ENCODE results near the gene CNTFR.

Gene CNTFR

GRCh38 chr9:34512131-34513078 is 77.1 kb downstream of the CNTFR start:
- DNase-seq (ENCODE audit: extremely low read depth, low read depth): no peak
- TF ChIP-seq, protein P1, sequence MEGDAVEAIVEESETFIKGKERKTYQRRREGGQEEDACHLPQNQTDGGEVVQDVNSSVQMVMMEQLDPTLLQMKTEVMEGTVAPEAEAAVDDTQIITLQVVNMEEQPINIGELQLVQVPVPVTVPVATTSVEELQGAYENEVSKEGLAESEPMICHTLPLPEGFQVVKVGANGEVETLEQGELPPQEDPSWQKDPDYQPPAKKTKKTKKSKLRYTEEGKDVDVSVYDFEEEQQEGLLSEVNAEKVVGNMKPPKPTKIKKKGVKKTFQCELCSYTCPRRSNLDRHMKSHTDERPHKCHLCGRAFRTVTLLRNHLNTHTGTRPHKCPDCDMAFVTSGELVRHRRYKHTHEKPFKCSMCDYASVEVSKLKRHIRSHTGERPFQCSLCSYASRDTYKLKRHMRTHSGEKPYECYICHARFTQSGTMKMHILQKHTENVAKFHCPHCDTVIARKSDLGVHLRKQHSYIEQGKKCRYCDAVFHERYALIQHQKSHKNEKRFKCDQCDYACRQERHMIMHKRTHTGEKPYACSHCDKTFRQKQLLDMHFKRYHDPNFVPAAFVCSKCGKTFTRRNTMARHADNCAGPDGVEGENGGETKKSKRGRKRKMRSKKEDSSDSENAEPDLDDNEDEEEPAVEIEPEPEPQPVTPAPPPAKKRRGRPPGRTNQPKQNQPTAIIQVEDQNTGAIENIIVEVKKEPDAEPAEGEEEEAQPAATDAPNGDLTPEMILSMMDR (IDR thresholded peaks at IDR 0.05; ENCODE audit: low read depth, low read length): no peak

DNA sequence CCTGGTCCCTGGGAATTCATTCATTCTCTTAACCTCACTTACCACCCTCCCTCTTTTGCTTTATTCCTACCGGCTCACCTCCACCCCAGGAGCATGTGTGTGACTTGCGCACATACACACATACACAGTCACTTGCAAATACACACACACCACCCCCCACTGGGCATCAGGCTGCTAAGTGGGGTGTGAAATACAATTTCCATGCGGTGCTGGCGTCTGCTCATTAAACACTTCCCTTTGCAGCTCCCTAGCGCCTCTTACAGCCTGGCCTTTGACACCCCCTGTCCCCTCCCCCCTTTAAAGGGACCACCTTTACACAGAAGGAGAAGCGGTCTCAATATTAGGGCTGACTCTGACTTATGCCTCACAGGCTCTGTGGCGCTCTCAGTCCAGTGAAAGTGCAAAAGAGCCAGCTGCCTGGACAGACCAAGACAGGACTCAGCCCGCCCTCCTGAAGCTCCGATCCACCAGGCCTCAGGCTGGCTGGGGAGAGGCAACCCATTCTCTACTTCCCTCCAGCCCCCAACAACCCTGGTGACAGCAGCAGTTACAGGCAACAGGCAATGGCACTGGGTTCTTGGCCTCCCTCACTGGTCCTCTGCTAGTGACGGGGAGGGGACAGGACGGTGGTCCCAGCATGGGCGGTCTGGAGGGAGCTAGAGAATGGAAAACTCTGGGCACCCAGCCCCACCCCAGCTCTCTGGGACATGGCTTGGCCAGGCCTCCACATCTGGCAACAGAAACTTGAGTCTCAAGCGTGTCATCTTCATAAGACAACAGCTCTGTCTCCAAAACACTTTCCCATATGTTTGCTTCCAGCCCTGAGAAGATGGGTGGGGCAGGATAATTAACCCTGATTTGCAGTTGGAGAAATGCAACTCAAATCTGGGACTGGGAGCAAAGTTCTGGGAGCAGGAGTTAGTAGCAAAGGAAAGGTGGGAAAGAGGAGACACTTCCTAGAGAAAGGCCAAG is 78.7 kb downstream of the CNTFR start:
- TF ChIP-seq, protein P1 (IDR thresholded peaks at IDR 0.05; ENCODE audit: low read depth, low read length): no peak
- DNase-seq (ENCODE audit: extremely low read depth, low read depth): no peak

- TF ChIP-seq, protein P1 (IDR thresholded peaks at IDR 0.05; ENCODE audit: low read depth, low read length): no peak
- no peak for DNase-seq (ENCODE audit: extremely low read depth, low read depth)
Observed at GRCh38 chr9:34508951-34509350, 80.6 kb downstream of the CNTFR start.

GRCh38 chr9:34508463-34508862 is 81.1 kb downstream of the CNTFR start:
- TF ChIP-seq, protein P1 (IDR thresholded peaks at IDR 0.05; ENCODE audit: low read depth, low read length): no peak
- no peak for DNase-seq (ENCODE audit: extremely low read depth, low read depth)

DNA sequence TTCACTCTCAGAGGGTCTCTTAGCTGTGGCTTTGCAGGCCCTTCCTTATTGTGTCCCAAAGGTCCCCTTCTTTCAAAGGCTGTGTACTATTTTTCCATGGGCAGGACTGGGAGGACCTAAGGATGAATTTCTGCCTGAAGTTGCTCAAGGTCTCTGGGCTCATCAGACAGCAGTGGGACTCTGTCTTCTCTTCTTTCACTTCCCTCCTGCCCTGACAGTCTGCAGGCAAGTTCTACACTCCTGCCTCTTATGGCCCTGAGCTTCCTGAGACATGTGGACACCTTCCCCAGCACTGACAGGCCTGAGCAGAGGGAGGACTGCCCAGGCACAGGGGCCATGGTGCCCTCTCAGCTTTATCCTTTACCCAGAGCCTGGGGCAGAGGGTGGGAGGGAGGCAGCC is 81.6 kb downstream of the CNTFR start:
- DNase-seq (ENCODE audit: extremely low read depth, low read depth): no peak
- TF ChIP-seq, protein P1 (IDR thresholded peaks at IDR 0.05; ENCODE audit: low read depth, low read length): no peak

DNA sequence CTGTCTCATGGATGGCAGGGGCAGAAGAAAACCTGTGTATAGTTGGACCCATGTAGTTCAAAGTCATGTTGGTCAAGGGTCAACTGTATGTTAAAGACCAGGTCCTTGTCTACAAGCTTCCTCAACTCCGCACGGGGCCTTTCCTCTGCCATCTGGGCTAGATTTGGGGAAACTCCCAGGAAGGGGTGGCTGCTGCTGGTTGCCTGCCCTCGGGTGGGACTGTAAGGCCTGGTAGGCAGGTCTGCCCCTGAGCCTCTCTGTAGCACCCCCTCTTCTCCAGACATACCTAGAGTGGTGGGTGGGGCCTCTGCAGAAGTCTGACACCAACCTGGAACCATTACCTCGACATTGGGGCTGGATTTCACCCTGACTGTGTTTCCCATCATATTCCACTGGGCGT is 82.0 kb downstream of the CNTFR start:
- DNase-seq (ENCODE audit: extremely low read depth, low read depth): no peak
- TF ChIP-seq, protein P1 (IDR thresholded peaks at IDR 0.05; ENCODE audit: low read depth, low read length): no peak
